GM12878 (cell line): ENCODE measurements around the gene EYS.

Experiments used
- BCL3 ChIP-seq: IDR thresholded peaks from 2 replicates; pipeline ENCODE4 v1.6.1; 2011; ENCODE audit warnings: borderline replicate concordance, low read depth, mild to moderate bottlenecking, moderate library complexity, low read length; ENCODE audit not compliant: insufficient read depth, poor library complexity, severe bottlenecking
- EP300 ChIP-seq, 2 experiments: fragments of 150-350 bp in 1 of 2; IDR thresholded peaks; 2 replicates each; pipeline ENCODE4 v1.6.1; 2011 to 2012; ENCODE audit warnings: low read depth in 2 of 2, low read length in 2 of 2, borderline replicate concordance in 1 of 2, improper control_type of control experiment in 1 of 2, inconsistent platforms in 1 of 2; ENCODE audit not compliant: control insufficient read depth in 1 of 2
- EZH2 ChIP-seq: IDR thresholded peaks from 2 replicates; pipeline ENCODE4 v1.6.1; 2012; ENCODE audit warnings: low read depth, mild to moderate bottlenecking, control low read depth, inconsistent platforms, low read length, borderline replicate concordance; ENCODE audit not compliant: control insufficient read depth
- HDAC6 ChIP-seq: fragments of 200-600 bp; sonication (generic); IDR thresholded peaks from one replicate; pipeline ENCODE4 v1.8.0; 2017; ENCODE audit warnings: antibody characterized with exemption; ENCODE audit not compliant: unreplicated experiment
- JUND ChIP-seq: IDR thresholded peaks from 2 replicates; pipeline ENCODE4 v1.6.1; 2012; ENCODE audit warnings: low read depth, mild to moderate bottlenecking, low read length, improper control_type of control experiment, moderate library complexity
- MXI1 ChIP-seq: fragments of 150-350 bp; IDR thresholded peaks from 2 replicates; pipeline ENCODE4 v1.6.1; 2011; ENCODE audit warnings: low read depth, mild to moderate bottlenecking, inconsistent platforms, low read length, improper control_type of control experiment
- NFYB ChIP-seq: IDR thresholded peaks from 2 replicates; pipeline ENCODE4 v1.6.1; 2011; ENCODE audit warnings: low read depth, mild to moderate bottlenecking, low read length, improper control_type of control experiment, moderate library complexity; ENCODE audit not compliant: insufficient read depth
- POLR2AphosphoS5 ChIP-seq: IDR thresholded peaks from 2 replicates; pipeline ENCODE4 v1.6.1; 2011; ENCODE audit warnings: mild to moderate bottlenecking, low read length, inconsistent platforms
- PRDM15 ChIP-seq: fragments of 450-650 bp; formaldehyde crosslinking; IDR thresholded peaks from 2 replicates; pipeline ENCODE4 v1.4.0; 2020; ENCODE audit warnings: mild to moderate bottlenecking, moderate library complexity
- TBL1XR1 ChIP-seq: IDR thresholded peaks from 2 replicates; pipeline ENCODE4 v1.6.1; 2012; ENCODE audit warnings: low read depth, low read length, improper control_type of control experiment

- no peak for TF ChIP-seq BCL3
- no peak for TF ChIP-seq EZH2
- TF ChIP-seq PRDM15 = no peak
- no peak for TF ChIP-seq MXI1
- TF ChIP-seq POLR2AphosphoS5 = no peak
- no peak for TF ChIP-seq EP300 (IDR thresholded peaks at IDR 0.05; ENCODE audit: borderline replicate concordance in 1 of 2, control insufficient read depth in 1 of 2, low read depth in 2 of 2, low read length in 2 of 2)
- no peak for TF ChIP-seq TBL1XR1
- TF ChIP-seq HDAC6 = no peak
- TF ChIP-seq JUND = no peak
- TF ChIP-seq NFYB = no peak
Measured at GRCh38 chr6:65248101-65248610, 458.9 kb downstream of the EYS start.
